RWPE1 (cell line): ENCODE measurements around the gene ANG.

Source experiments
- CTCF ChIA-PET: fragments of 350-600 bp; sonication (Branson Sonifier 250); formaldehyde crosslinking; extraction: SDS; loops from one replicate; lab custom pipeline; 2021; lab: Yijun Ruan, JAX
- POLR2A ChIA-PET: fragments of 400-600 bp; formaldehyde crosslinking; extraction: SDS; loops from one replicate; lab custom pipeline; 2020; ENCODE audit warnings: antibody characterized with exemption; ENCODE audit not compliant: low non-redundant PET; lab: Yijun Ruan, JAX
- DNase-seq: peaks from one replicate; pipeline ENCODE4 v3.0.0; 2012; ENCODE audit warnings: low spot score
- H3K27ac ChIP-seq: fragments of 450-650 bp; 2 replicates; pipeline ENCODE4 v1.5.1; 2017
- TF ChIP-seq, protein P1 (sequence below): fragments of 450-650 bp; conservative IDR thresholded peaks from 2 replicates; pipeline ENCODE4 v1.5.1; 2017; ENCODE audit warnings: low read depth, mild to moderate bottlenecking

Gene ANG

DNA sequence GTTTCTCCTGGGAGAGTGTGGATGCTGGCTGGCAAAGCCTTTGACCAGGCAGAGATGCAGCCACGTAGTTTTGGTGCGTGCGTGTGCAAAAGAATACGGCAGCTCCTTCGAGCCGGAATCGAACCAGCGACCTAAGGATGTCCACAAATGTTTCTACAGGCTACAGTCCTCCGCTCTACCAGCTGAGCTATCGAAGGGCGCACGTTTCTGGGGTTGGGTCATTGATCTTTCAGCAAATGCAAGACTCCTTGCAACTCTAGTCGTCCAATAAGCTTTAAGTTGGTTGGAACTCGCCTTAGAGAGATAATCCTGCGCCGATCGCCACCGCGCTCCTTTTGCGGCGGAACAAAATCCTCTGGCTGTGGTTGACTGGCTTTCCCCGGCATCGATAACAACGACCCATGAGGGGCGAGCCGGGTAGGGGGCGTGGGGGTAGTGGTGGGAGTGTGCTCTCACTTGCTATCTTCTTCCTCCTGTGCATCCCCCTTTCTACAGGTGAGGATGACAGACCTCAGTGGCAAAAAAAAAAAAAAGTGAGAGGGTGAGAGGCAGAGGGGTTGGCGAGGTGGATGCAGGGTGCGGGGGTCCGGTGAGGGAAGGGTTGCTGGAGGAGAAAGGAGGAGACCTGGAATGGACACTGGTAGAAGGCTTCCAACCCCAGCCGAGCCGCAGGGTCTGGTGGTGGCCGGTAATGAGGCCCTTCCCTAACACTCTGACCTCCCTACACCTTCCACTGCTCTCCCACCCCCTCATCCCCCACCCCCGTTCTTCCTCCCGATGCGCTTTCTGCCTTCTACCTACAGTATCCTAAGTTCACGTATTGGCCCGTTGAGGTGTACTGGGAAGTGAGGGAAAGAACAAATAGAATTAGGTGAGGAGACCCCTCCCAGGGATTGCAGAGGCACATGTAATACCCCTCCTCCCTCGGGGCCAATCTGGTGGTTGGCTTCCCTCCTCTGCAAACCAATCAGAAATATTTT lies 35.3 kb upstream of the ANG start:
- peak; percentile 46 for DNase-seq
- H3K27ac ChIP-seq = no peak overlapping the region
- POLR2A ChIA-PET = no interaction called here
- TF ChIP-seq, protein P1, sequence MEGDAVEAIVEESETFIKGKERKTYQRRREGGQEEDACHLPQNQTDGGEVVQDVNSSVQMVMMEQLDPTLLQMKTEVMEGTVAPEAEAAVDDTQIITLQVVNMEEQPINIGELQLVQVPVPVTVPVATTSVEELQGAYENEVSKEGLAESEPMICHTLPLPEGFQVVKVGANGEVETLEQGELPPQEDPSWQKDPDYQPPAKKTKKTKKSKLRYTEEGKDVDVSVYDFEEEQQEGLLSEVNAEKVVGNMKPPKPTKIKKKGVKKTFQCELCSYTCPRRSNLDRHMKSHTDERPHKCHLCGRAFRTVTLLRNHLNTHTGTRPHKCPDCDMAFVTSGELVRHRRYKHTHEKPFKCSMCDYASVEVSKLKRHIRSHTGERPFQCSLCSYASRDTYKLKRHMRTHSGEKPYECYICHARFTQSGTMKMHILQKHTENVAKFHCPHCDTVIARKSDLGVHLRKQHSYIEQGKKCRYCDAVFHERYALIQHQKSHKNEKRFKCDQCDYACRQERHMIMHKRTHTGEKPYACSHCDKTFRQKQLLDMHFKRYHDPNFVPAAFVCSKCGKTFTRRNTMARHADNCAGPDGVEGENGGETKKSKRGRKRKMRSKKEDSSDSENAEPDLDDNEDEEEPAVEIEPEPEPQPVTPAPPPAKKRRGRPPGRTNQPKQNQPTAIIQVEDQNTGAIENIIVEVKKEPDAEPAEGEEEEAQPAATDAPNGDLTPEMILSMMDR = no peak
- CTCF ChIA-PET = interaction anchor here (0.7 kb wide), 1 partner anchor 10 kb away, joined by 3 read pairs; no protein-coding TSS in a partner anchor

DNA sequence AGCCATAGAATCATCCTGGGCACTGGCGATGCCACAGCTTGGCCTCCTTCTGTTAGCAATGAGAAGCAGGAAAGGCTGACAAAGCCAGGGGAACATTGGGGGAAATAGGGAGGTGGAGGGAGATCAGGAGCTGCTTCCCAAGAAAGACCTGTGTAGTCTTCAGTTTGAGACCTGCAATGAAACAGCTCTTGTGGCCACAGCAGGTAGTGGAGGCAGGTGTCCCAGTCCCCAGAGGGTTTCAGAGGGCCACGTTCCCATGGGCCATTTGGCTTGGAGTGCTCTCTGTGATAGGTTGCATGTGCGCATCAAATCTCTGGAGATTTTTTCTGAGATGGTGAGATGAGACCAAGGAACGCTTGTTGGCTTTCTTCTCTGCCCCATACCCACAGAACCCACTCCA lies 32.7 kb upstream of the ANG start:
- no peak overlapping the region for H3K27ac ChIP-seq
- POLR2A ChIA-PET = no interaction called here
- CTCF ChIA-PET = interaction anchor here (0.6 to 0.7 kb wide), 2 partner anchors 19 to 24 kb away, joined by 3 read pairs; no protein-coding TSS in a partner anchor
- TF ChIP-seq, protein P1 = no peak
- DNase-seq = no peak

DNA sequence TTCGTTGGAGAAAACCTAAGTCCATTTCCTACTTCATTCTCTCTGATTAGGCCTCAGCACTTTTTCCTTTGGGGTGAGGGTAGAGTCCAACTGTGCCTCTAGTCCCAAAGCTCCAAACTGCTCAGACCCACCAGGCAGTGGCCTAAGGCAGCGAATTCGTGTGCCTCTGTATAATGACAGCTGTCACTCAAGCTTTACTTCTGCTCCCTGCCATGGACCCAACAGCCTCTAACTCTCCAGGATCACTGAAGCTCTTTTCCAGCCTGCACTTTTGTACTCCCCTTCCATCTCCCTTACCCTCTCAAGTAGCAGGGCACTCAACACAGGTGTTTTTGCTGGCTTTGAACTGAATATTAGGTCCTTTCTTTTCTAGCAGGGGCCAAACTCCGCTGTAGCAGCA lies 32.3 kb upstream of the ANG start:
- ChIA-PET CTCF (interaction anchor here (0.6 to 0.7 kb wide), 2 partner anchors 19 to 24 kb away, joined by 3 read pairs; no protein-coding TSS in a partner anchor), POLR2A (no interaction called here)
- no peak overlapping the region for H3K27ac ChIP-seq
- TF ChIP-seq, protein P1 = no peak
- DNase-seq = no peak

DNA sequence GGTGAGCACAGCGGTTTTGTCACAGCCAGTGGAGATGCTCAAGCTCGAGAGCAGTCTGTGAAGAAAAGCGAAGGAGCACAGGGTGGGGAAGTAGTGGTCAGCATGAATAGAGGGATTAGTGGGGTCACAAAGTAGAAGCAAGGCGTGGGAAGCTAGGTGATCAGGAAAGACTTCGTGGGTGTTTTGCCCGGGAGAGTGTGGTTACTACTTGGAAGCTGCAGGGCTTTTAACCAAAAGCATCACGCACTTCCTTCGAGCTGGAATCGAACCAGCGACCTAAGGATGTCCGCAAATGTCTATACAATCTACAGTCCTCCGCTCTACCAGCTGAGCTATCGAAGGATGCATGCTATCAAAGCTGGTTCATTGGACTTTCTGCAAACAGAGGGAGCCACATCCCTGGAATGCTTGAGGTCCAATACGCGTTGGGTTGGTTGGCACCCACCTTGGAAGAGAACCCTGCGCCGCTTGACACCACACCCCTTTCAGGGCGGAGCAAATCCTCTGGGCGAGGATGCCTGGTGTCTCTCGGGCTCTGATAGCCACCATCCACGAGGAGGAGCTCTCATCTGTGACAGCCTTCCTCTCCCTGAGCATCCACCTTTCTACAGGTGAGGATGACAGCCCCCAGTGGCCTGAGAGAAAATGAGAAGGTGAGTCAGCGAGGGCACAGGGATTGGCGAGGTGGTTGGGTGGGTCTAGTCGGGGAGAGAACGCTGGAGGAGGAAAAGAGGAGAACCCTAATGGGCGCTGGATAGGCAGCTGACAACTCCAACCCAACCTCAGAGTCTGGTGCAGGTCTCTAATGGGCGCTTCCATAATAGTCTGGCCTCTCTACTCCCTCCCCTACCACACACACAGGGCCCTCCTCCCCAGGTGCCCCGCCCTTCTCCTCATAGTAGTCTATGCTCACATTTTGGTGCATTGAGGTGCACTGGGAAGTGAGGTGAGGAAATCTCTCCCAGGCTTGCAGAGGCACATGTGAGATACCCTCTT lies 31.1 kb upstream of the ANG start:
- POLR2A ChIA-PET = interaction anchor here (0.6 kb wide), 1 partner anchor 25 kb away, joined by 3 read pairs; no protein-coding TSS in a partner anchor
- TF ChIP-seq, protein P1 = no peak
- DNase-seq = peak; percentile 60
- no peak overlapping the region for H3K27ac ChIP-seq
- CTCF ChIA-PET = interaction anchor here (0.6 to 1.4 kb wide), 9 partner anchors 11 to 334 kb away, joined by 3 to 5 read pairs (median 4); partner anchors contain the start of gene RNASE4

DNA sequence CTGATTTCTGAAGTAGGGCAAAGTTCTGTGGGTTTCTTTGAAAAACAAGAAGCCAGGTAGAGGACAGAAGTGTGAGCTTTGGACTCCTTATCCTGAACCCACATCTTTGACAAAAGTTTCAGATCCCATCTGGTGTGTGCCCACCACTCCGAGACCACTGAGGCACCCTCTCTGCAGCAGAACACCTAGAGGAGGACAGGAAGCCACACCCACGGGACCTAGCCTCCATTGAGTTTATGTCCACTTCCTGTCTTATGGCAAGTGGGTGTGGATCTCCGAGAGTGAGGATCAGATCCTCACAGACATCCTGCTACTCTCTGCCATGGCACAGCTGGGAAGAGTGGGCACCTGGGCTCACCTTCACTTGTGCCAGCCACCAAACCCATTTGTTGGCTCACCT lies 30.3 kb upstream of the ANG start:
- TF ChIP-seq, protein P1 = no peak
- DNase-seq = no peak
- POLR2A ChIA-PET = interaction anchor here (0.6 kb wide), 1 partner anchor 24 kb away, joined by 3 read pairs; no protein-coding TSS in a partner anchor
- no peak overlapping the region for H3K27ac ChIP-seq
- CTCF ChIA-PET = interaction anchor here (0.7 to 1.4 kb wide), 4 partner anchors 13 to 48 kb away, joined by 3 to 5 read pairs (median 4); partner anchors contain the start of gene RNASE4
